Activated naive CD8-positive, alpha-beta T cell treated with anti-CD3 and anti-CD28 coated beads, Interleukin-2, amount 50 U/mL, for 16 hours (primary cell): ENCODE data around the gene VWA5B2.
"Not testable (repeated sequence)": the region's sequence is repeated elsewhere in the genome, so short reads cannot be mapped to it uniquely, and the experiment has no call there.

Source experiments
- DNase-seq: peaks from one replicate; pipeline ENCODE4 v3.0.0-alpha.2; 2020; ENCODE audit warnings: low read depth, low spot score

VWA5B2 gene

DNA sequence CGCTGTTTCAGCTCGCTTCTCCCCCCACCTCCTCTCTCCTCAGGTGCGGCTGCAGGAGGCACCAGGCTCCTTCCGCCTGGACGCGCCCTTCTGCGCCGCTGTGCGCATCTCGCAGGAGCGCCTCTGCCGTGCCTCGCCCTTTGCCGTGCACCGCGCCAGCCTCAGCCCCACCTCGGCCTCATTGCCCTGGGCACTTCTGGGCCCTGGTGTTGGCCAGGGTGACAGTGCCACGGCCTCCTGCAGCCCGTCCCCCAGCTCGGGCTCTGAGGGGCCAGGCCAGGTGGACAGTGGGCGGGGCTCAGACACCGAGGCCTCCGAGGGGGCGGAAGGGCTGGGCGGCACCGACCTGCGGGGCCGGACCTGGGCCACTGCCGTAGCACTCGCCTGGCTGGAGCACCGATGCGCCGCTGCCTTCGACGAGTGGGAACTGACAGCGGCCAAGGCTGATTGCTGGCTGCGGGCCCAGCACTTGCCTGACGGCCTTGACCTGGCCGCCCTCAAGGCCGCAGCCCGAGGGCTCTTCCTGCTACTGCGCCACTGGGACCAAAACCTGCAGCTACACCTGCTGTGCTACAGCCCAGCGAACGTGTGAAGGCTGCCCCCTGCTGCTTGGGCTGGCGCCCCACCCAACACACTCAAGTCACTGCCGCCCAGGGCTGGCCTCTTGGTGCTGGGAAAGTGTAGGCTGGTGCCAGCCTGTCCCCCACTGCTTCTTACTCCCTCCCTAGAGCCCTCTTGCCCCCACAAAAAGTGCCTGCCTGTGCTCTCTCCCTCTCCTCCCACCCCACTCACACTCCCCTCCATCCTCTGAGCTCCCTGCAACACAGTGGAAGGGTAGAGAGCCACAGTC, 12.3 kb downstream of the VWA5B2 start:
- DNase-seq = no peak

DNA sequence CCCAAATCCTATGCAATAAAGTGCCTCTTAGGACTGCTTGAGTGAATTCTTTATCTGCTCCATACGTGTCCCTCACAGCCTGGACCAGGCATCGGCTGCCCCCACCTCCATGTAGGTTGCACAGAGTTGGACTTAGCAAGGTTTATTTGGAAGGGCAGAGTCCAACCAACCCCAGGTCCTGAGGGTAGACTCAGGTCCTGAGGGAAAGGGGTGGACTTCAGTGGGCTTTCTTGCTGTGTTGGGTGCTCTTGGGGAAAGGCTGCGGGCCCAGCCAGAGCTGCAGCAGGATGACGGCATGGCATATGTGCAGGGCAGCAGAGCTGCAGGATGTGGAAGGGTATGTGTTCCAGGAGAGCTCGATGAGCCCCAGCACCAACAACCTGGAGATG, 12.9 kb downstream of the VWA5B2 start:
- no peak for DNase-seq

DNA sequence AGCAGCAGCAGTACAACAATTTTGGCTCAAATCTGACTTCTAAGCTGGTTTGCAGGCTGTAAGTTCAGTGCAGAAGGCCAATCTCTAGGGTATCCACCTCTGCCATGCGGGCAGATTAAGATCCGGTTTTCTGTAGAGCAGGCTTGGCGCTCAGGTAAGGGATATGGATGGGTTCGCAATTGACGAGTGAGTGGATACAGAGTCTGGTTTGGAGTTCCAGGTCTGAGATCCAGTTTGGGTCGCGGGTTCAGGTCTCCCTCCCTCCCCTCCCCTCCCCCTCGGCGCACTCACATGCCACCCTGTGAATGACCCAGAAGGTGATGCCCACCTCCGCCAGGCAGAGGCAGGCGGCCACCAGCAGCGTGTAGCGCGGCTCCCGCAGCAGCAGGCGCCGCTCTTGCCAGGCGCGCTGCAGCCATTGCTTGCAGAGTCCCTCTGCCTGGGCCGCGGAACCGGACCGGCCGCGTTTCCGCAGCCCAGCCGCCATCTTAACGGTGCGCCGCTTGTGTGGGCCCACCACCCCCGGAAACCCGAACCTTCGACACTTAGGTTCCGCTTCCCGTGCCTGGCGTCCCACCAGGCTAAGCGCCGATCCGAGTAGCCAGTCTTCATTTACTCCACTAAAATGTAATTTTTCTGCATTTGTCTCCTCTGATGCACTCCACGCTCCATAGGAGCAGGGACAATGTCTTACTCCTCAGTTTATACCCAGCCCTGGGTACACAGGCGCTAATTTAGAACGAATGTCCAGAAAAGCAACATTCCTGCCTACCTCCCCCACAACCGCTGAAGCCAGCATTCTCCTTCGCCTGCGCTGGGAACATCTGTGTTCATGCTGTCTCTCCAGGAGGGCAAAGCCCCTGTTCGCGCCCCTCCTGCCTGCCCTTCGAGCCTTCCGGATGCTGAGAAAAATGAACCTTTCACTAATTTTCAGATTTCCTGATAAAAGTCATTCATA, 19.3 kb downstream of the VWA5B2 start, which contains the start of gene ALG3:
TSS of gene ALG3 (minus strand) at position 509 of the 958 bp plus-strand sequence. CDS start at position 487, 22 bp downstream.
- peak; percentile 71 for DNase-seq

DNA sequence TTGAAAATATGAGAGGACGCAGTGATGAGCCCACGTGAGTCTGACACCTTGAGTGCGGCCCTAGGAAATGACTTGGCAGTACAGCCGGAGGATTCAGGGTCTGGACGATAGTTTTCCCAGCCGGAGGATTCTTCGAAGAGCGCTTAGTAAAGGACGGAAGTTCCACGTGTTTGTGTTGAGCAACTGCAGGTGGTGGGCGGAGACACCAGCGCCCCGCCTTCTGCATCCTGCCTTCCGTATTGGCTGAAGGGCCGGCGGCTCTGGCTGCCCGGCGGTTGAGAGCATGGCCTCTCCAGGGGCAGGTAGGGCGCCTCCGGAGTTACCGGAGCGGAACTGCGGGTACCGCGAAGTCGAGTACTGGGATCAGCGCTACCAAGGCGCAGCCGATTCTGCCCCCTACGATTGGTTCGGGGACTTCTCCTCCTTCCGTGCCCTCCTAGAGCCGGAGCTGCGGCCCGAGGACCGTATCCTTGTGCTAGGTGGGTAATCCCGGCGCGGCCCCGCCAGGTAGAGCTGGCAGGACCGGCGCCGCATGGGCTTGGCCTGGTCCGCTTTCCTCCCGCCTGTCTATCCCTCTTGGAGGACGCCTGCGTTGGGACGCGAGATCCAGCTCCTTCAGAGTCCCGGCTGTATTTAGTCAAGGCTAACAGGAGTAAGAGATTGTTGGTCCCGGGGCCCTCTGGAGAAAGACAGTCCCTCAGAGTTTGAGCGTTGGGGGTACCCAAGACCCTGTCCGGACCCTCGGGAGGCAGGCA, 20.2 kb downstream of the VWA5B2 start, which contains the start of gene EEF1AKMT4:
TSS of gene EEF1AKMT4 (plus strand) at position 261 of the 755 bp plus-strand sequence. CDS start at position 284, 23 bp downstream.
- peak; percentile 94 for DNase-seq

DNA sequence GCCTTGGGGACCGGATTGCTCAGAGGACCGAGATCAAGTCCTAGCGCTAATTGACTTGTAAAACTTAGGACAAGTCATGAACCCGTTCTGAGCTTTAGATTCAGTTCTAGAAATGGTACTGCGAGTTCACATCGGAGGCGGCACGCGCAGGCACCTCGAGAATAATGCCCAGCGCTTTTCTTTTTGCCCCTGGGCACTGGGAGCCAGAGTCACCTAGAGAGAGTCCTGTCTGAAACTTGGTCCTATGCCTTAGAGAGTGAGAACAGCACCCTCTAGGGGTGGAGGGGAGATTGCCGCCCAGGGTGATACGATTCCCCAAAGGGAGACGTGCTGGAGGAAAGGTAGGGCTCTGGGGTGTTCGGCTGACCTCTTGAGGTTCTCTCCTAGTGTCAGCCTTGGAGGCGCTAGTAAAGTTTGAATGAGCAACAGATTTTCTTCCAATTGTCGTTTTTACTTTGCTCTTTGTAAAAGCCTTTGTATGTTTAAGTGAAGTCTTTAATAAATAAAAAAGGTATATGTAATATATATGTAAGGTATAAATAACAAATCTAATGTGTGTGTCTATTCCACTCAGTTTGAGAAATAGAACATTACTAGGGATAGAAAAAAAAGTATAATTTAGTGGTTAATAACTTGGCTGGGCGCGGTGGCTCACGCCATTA, 20.9 kb downstream of the VWA5B2 start:
- peak; percentile 80 for DNase-seq

DNA sequence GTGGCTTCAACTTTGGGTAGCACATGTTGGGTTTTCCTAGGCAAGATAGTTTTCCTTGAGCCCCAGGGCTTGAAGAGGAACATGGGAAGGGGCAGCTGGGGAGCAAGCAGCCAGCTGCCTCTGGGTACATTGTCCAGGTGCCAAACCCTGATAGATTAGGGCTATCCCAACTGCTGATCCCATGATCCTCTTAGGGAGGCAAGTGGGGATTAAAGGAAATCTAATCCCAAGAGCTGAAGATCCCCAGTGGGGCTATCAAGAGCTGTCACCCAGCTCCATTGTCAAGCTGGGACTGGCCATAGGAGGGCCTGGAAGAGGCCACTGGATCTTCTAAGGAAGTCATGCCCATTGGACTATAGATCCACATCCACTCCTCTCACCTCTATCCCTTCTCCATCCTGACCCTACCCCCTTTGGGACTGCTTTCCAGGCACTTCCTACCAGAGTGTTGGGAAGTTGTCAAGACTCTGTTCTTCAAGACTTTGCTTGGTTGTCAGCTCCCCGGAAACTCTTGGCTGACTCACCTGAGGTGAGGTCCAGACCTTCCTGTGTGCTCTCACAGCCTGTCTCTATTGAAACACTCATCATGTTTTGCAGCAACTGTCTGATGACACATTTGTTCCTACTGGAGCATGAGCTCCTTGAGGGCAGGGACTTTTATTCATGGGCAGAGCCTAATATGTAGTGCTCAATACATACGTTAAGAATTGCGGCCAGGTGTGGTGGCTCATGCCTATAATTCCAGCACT, 26.1 kb downstream of the VWA5B2 start:
- no peak for DNase-seq

DNA sequence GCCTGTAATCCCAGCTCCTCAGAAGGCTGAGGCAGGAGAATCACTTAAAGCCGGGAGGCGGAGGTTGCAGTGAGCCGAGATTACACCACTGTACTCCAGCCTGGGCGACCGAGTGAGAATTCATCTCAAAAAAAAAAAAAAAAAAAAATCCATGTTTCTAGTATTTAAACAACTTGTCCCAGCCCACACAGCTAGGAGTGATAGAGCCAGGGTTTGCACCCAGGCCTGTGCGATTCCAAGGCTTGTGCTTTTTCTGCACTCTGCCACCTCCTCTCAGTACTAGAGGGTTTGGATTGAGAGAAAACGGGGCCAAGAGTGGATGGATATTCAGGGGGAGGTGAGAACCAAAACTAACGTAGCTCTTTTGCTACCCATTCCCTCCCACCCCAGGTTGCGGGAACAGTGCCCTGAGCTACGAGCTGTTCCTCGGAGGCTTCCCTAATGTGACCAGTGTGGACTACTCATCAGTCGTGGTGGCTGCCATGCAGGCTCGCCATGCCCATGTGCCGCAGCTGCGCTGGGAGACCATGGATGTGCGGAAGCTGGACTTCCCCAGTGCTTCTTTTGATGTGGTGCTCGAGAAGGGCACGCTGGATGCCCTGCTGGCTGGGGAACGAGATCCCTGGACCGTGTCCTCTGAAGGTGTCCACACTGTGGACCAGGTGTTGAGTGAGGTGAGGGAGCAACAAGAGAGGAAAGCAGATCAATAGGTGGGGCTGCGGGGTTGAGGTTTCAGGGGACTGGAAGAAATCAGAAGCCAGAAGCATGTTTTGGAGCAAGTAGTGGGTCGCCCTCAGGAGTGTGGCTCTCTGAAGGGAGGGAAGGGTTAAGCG, 27.9 kb downstream of the VWA5B2 start:
- no peak for DNase-seq

DNA sequence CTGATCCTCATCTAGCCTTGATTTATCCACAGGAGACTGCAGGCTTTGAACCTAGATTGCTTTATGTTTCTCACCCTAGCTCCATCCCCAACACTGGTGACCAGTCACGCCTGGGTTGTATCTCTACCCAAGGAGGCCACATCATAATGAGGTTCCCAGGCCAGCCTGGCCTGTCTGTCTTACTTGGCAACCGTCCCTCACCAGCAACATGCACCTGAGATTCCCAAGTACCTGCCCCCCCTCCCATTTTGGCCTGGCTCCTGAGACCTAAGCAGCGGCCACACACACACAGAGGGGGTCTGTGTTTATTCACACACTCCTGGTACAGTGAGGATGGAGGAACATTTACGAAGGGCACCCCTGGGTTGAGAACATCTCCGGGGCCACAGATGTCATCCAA, 29.5 kb downstream of the VWA5B2 start:
- no peak for DNase-seq

DNA sequence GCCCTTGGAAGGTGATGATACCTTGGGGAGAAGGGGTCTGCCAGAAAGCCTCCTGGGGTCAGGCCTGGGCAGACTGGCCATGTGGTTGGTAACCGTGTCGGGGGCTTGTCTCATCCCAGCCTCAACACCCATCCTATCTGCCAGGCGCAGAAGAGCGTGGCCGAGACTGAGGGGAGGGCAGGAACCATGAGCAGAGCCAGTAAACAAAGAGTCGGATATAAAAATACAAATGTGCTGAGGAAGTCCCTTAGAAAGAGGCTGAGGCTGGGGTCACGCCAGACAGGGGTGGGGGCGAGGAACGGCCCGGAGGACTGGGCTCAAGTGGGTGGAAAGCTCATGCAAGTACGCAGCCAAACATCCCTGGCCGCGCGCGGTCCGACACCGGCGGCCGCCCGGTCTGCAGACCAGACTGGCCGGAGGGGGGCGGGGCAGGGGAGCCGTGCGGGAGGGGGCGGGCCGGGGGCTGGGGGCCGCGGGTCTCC, 30.1 kb downstream of the VWA5B2 start:
- DNase-seq = no peak

DNA sequence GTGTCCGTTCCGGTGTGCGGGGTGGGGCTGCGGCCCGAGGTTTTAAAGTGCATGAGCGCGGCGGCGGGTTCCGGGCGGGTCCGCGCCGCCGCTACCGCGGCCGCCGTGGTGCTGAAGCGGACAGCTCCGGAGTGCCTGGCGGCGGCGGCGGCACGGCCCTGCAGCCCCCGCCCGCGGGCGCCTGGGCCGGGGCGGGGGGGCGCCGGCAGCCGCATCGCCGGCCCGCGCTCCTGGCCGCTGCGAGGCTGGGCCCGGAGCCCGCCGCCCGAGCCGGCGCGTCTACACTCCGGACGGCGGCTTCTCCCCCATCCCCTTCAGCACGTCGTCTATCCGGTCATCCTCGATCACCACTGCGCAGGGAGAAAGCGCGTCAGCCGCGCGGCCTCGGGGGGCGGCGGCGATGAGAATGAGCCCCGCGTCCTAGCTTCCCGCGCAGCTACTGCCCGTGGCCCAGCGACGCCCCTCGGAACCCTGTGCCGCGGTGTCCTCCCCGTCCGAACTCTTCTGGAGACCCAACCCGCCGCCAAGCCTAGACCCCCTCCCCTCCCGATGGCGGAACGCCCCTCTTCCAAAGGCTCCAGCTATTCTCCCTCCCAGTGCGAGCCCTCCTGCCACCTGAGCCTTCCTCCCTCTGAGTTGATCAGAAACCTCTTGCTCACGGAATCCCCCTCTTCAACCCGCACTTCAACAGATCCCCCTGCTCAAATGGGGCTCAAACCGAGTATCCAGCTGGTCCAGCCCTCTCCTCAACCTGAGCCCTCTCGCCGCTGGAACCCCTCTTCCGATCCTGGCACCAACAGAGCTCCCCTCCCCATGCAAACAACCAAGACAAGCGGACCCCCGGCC, 30.7 kb downstream of the VWA5B2 start:
- no peak for DNase-seq

DNA sequence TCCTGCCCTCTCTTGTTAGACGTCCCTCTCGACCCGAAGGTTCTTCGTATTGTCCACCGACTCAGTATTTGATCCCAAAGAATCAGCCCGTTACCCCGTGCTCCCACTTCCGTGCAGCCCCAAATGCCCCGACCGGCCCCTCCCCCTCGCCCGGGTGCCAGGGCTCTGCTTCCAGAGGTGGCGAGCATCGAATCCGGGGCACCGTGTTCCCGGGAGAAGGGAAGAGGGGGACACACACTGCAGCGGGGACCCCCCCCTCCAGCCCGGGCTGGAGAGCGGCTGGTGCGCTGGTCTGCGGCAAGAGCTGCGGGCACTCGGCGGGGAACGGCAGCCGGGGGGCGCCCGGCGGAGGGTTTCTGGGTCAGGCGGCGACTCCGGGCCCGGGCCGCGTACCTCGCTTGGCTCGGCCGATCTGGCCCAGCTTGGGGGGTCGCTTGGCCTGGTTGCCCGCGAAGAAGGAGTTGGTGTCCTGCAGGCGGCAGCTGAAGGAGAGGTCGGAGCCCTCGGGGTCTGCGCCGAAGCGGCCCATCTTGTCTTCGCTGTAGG, 31.4 kb downstream of the VWA5B2 start:
- DNase-seq = no peak

DNA sequence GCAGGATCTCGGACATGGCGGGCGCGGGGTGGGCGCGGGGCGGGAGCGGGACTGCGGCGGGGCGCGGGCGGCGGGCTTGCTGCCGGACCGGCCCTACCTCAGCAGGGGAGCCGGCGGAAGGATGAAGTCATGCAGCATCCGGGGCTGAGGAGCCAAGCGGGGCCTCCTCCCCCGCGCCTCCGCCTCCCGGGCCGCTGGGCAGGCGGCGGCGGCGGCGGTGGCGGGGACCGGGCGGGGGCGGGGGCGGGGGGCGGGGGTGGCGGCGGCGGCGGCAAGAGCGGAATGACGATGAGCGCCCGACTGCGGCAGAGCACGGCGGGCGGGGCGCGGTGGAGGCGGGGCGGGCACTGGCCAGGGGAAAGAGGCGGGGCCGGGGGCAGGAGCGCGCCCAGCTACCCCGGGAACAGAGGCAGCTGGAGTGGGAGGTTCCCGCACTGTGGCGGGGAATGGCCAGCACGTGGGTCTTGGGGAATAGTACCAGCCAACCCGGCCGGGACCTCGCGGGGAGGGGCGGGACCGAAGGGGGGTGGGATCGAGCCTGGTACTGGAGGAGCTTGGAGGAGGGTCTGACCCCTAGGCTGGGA, 32.0 kb downstream of the VWA5B2 start, which contains the start of gene CAMK2N2:
TSS of gene CAMK2N2 (minus strand) at position 284 of the 584 bp plus-strand sequence. CDS start at position 16, 268 bp downstream.
- DNase-seq = no peak

DNA sequence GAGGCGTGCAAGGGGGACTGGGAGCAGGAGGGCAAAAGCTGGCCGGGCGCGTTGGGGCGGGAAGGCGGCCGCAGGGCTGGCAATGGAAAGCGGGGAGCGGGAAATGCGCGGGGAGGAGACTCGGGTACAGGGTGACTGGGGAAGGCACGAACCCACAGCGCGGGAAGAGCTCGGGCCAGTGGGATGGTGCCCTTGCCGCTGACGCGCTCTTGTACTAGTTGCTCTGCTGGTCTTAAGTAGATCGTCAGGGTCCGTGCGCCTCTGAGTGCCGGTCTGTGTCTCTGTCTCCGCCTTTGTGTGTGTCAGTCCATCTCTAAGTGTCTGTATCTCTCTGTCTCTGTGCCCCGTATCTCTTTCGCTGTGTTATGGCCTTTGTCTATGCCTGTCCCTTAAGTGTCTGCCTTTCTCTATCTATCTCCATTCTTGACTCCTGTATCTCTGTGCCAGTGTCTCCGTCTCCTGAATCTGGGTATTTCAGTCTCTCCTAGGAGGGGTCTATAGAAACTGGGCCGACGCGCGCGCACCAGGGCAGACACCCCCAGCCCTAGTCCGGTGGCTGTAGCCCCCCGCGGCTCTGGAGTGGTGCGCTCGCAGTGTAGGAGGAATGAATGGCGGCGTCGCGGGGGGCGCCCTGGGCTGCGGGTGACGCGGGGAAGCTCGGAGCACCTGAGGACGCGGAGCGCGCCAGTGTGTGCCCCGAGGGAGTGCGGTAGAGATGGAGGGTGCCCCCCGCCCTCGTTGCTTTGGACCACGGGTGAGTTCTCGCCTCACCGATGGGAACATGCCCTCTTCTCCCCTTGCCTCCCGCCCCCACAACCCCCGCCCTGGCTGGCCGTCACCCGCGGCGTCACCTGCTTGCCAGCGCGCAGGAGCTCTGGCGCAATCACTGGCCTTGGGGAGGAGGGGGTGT, 32.7 kb downstream of the VWA5B2 start:
- no peak for DNase-seq

DNA sequence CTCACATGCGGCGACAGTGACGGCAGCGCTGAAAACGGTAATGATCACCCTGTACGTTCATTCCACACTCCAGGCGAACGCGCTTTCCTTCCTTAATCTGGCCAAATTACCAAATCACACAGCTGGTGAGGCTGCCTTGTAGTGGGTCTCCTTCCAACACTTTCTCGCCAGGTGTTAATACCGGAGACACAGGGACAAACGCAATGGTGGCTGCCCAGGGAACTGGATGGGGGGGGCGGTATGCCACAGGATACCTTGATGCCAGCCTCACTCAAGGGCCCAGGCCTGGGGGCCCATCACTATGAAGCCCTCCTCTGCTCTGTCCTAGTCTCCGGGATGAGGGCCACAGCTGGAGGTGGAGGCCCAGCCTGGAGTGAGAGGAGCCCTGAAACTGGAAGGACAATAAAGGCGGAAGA, 33.4 kb downstream of the VWA5B2 start:
- no peak for DNase-seq

DNA sequence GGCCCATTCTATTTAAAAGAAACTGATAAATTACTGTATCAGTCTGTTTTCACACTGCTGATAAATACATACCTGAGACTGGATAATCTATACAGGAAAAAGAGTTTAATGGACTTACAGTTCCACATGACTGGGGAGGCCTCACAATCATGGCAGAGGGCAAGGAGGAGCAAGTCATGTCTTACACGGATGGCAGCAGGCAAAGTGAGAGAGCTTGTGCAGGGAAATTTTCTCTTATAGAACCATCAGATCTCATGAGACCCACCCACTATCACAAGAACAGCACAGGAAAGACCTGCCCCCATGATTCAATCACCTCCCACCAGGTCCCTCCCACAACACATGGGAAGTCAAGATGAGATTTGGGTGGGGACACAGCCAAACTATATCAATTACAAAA, 37.9 kb downstream of the VWA5B2 start:
- DNase-seq = not testable (repeated sequence)

DNA sequence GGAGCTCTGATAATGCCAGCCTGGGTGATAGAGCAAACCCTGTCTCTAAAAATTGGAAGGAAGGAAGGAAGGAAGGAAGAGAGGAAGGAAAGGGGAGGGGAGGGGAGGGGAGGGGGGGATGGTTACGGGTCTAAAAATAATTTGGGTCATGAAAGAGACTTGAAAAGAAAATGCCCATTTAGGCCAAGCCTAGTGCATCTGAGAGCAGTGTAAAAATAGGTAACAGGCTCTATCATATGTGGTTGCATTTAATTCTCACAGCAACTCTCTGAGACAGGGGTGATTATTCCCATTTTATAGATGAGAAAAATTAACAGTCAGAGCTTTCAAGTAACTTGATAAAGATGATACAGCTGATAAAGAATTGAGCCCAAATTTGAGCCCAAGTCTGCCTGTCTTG, 42.9 kb downstream of the VWA5B2 start:
- DNase-seq = no peak

DNA sequence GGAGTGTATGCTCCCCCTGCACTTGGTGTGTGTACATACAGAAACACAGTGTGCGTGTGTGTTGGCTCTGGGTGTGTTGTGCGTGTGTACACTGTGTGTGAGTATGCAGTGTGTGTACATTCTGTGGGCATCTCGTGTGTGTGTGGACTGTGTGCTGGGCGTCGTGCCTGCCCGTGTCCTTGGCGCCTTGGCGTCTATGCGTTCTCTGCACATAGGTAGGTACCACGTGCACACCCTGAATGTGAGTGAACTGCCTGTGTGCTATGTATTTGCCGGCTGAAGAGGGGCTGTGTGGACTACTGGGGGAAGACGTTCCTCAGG, 46.0 kb downstream of the VWA5B2 start:
- no peak for DNase-seq
